OCI-LY7 (cell line): ENCODE measurements around the gene ZMIZ2. TPM values are rescaled to one million over a fixed set of nuclear protein-coding genes. Genes with fewer than 3 reads are reported as not detected.
A peak's percentile ranks its signal among the peaks of the same experiment; 100 is the strongest.

Experiments used
- BruUV-seq: library from RNA; stranded (reverse); fragments of 400-500 nt; replicated peaks from 2 replicates; lab custom pipeline; 2021; lab: Mats Ljungman, UMichigan
- CTCF ChIA-PET: fragments of 300-600 bp; sonication (Branson Sonifier 250); formaldehyde crosslinking; loops from one replicate; lab custom pipeline; 2022; ENCODE audit warnings: antibody characterized with exemption; ENCODE audit not compliant: unreplicated experiment; lab: Charles Lee
- POLR2A ChIA-PET: fragments of 300-600 bp; sonication (Branson Sonifier 250); formaldehyde crosslinking; loops from one replicate; lab custom pipeline; 2022; ENCODE audit warnings: antibody characterized with exemption; lab: Charles Lee
- DNase-seq: peaks from one replicate; pipeline ENCODE4 v3.0.0-alpha.2; 2015; ENCODE audit warnings: low spot score
- H2AFZ ChIP-seq: fragments of 200-600 bp; sonication (generic), shearing (Covaris generic); 2 replicates; pipeline ENCODE4 v1.6.1; 2014; ENCODE audit warnings: mild to moderate bottlenecking, antibody characterized with exemption, low read length, moderate library complexity
- H3K27ac ChIP-seq: fragments of 200-600 bp; sonication (generic); 2 replicates; pipeline ENCODE4 v1.5.1; 2014; ENCODE audit warnings: mixed run types, low read depth, mild to moderate bottlenecking, moderate library complexity, low read length, inconsistent platforms; ENCODE audit not compliant: poor library complexity, severe bottlenecking
- H3K36me3 ChIP-seq: fragments of 200-600 bp; sonication (generic); 2 replicates; pipeline ENCODE4 v1.6.1; 2014; ENCODE audit warnings: mild to moderate bottlenecking, antibody characterized with exemption, low read length, moderate library complexity, mixed read lengths; ENCODE audit not compliant: insufficient read depth
- H3K4me1 ChIP-seq: fragments of 200-600 bp; sonication (generic); 2 replicates; pipeline ENCODE4 v1.5.1; 2014; ENCODE audit warnings: mild to moderate bottlenecking, low read length; ENCODE audit not compliant: insufficient read depth, poor library complexity, severe bottlenecking
- H3K4me2 ChIP-seq: fragments of 200-600 bp; sonication (generic); 2 replicates; pipeline ENCODE4 v1.6.1; 2014; ENCODE audit warnings: mild to moderate bottlenecking, low read length
- H3K4me3 ChIP-seq: fragments of 200-600 bp; sonication (generic); 2 replicates; pipeline ENCODE4 v1.5.1; 2014; ENCODE audit warnings: mild to moderate bottlenecking, low read depth, low read length; ENCODE audit not compliant: poor library complexity, severe bottlenecking
- H3K79me2 ChIP-seq: fragments of 200-600 bp; sonication (generic); 2 replicates; pipeline ENCODE4 v1.6.1; 2016; ENCODE audit warnings: low read depth, mild to moderate bottlenecking, low read length, moderate library complexity, mixed read lengths; ENCODE audit not compliant: insufficient read depth
- H3K9me2 ChIP-seq: fragments of 200-600 bp; sonication (generic); 2 replicates; pipeline ENCODE4 v1.6.1; 2016; ENCODE audit warnings: mild to moderate bottlenecking, low read length, mixed read lengths; ENCODE audit not compliant: insufficient read depth
- H3K9me3 ChIP-seq: fragments of 200-600 bp; sonication (generic); 2 replicates; pipeline ENCODE4 v1.6.1; 2014; ENCODE audit warnings: mild to moderate bottlenecking, mixed run types, low read length, mixed read lengths
- H4K20me1 ChIP-seq: fragments of 200-600 bp; sonication (generic); 2 replicates; pipeline ENCODE4 v1.6.1; 2014; ENCODE audit warnings: mild to moderate bottlenecking, antibody characterized with exemption, low read length, moderate library complexity, mixed read lengths; ENCODE audit not compliant: insufficient read depth
- EZH2phosphoT487 ChIP-seq: fragments of 200-600 bp; sonication (generic); IDR thresholded peaks from 2 replicates; pipeline ENCODE4 v1.6.1; 2018; ENCODE audit warnings: low read depth, borderline replicate concordance, mild to moderate bottlenecking, mixed run types, antibody characterized with exemption, low read length, moderate library complexity, mixed read lengths
- intact Hi-C: fragments of 100-400 bp; cut with micrococcal nuclease; formaldehyde crosslinking; loops from one replicate; pipeline ENCODE4 v1.10.0; 2022; ENCODE audit not compliant: unreplicated experiment
- total RNA-seq, 2 experiments: library from RNA; depleted of rRNA in 1 of 2; stranded (reverse); fragments of >200 nt in 1 of 2; shearing (Covaris generic) in 1 of 2; gene quantifications; 2 replicates each; pipeline ENCODE4 v1.2.3, GENCODE V29; 2014 to 2022
- TF ChIP-seq, protein P1 (sequence below): fragments of 200-600 bp; sonication (generic); conservative IDR thresholded peaks from 2 replicates; pipeline ENCODE4 v1.5.1; 2014; ENCODE audit warnings: mild to moderate bottlenecking, antibody characterized with exemption, low read length, moderate library complexity, mixed read lengths

The ZMIZ2 gene
- total RNA-seq, 2 experiments from 2014 or later, result 17.2 to 79.7 TPM

DNA sequence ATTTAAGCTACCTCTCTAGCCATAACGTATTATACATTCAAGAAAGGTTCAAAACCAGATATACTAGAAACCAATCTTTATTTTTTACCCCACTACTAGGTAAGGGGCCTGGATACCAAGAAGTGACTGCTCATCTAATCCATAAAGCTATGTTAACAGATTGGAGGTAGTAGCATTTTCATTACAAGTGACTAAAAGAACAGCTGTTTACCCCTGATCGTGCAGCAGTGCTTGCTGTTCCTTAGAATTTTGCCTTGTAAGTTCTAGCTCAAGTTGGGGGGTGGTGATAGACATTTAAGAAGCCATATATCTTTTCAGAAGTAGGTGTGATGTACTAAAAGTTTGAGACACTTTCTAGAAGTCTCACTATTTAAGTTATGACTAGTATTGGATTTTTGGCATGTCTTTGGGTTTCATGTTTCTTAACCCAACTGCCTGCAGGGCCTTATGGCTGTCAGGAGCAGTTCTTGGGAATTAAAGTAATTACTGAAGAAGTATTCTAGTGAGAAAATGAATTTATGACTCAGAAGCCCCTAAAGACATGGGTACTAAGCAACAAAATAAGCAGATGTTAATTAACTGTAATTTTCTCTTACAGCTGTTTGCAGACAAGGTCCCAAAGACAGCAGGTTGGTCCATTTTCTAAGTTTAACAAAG is 50.1 kb downstream of the ZMIZ2 start:
- H3K4me3 ChIP-seq, result peak overlapping the region; percentile 99
- intact Hi-C loops, result loop anchor here (1.0 kb wide), 1 partner anchor 210 kb away; no protein-coding TSS in a partner anchor
- H3K9me3 ChIP-seq, result no peaks in the 10 kb centered on the region
- DNase-seq, result no peak
- no peak overlapping the region for H3K27ac ChIP-seq
- ChIA-PET CTCF (interaction anchor here (0.5 to 1.0 kb wide), 2 partner anchors 12 to 66 kb away, joined by 3 to 4 read pairs; no protein-coding TSS in a partner anchor), POLR2A (interaction anchor here (0.5 to 1.9 kb wide), 17 partner anchors 12 to 1215 kb away, joined by 3 to 8 read pairs (median 4); partner anchors contain the start of gene H2AZ2)
- no peak overlapping the region for H2AFZ ChIP-seq
- H4K20me1 ChIP-seq, result peaks cover 30% of the 10 kb centered on the region
- BruUV-seq, result no TSS peak
- H3K4me1 ChIP-seq, result peaks cover 24% of the 10 kb centered on the region
- no peaks in the 10 kb centered on the region for H3K9me2 ChIP-seq
- H3K36me3 ChIP-seq, result peaks cover 71% of the 10 kb centered on the region
- H3K79me2 ChIP-seq, result peaks cover 52% of the 10 kb centered on the region
- no peak for TF ChIP-seq EZH2phosphoT487
- TF ChIP-seq, protein P1, sequence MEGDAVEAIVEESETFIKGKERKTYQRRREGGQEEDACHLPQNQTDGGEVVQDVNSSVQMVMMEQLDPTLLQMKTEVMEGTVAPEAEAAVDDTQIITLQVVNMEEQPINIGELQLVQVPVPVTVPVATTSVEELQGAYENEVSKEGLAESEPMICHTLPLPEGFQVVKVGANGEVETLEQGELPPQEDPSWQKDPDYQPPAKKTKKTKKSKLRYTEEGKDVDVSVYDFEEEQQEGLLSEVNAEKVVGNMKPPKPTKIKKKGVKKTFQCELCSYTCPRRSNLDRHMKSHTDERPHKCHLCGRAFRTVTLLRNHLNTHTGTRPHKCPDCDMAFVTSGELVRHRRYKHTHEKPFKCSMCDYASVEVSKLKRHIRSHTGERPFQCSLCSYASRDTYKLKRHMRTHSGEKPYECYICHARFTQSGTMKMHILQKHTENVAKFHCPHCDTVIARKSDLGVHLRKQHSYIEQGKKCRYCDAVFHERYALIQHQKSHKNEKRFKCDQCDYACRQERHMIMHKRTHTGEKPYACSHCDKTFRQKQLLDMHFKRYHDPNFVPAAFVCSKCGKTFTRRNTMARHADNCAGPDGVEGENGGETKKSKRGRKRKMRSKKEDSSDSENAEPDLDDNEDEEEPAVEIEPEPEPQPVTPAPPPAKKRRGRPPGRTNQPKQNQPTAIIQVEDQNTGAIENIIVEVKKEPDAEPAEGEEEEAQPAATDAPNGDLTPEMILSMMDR, result no peak
- H3K4me2 ChIP-seq, result peak overlapping the region; percentile 100

DNA sequence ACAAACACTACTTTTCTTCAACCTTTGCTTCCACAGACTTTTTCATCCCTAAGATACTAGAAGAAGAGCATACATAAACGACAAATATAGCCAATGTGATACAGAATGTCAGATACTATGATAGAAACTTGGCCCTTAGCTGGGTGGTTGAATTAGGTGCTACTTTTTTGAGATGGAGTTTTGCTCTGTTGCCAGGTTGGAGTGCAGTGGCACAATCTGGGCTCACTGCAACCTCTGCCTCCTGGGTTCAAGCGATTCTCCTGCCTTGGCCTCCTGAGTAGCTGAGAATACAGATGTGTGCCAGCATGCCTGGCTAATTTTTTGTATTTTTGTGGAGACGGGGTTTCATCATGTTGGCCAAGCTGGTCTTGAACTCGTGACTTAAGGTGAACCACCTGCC is 51.3 kb downstream of the ZMIZ2 start:
- Histone ChIP-seq H3K79me2 (peaks cover 52% of the 10 kb centered on the region), H3K4me2 (0 out of 2 replicates have a peak overlapping the region, but pooled peaks have one; percentile 39), H3K36me3 (peaks cover 83% of the 10 kb centered on the region), H3K9me3 (no peaks in the 10 kb centered on the region), H3K4me1 (peaks cover 19% of the 10 kb centered on the region), H3K4me3 (no peak overlapping the region), H3K27ac (no peak overlapping the region), H4K20me1 (peaks cover 30% of the 10 kb centered on the region), H3K9me2 (no peaks in the 10 kb centered on the region), H2AFZ (no peak overlapping the region)
- CTCF ChIA-PET, result interaction anchor here (0.6 kb wide), 1 partner anchor 753 kb away, joined by 3 read pairs; no protein-coding TSS in a partner anchor
- POLR2A ChIA-PET, result interaction anchor here (0.7 kb wide), 2 partner anchors 10 to 13 kb away, joined by 3 to 5 read pairs; no protein-coding TSS in a partner anchor
- BruUV-seq, result no TSS peak
- no peak for DNase-seq
- no peak for TF ChIP-seq EZH2phosphoT487
- TF ChIP-seq, protein P1, result no peak
- intact Hi-C loops, result loop anchor here (1.0 kb wide), 1 partner anchor 212 kb away; no protein-coding TSS in a partner anchor
